ENCODE results near the gene PSTPIP1.

The PSTPIP1 gene

DNA sequence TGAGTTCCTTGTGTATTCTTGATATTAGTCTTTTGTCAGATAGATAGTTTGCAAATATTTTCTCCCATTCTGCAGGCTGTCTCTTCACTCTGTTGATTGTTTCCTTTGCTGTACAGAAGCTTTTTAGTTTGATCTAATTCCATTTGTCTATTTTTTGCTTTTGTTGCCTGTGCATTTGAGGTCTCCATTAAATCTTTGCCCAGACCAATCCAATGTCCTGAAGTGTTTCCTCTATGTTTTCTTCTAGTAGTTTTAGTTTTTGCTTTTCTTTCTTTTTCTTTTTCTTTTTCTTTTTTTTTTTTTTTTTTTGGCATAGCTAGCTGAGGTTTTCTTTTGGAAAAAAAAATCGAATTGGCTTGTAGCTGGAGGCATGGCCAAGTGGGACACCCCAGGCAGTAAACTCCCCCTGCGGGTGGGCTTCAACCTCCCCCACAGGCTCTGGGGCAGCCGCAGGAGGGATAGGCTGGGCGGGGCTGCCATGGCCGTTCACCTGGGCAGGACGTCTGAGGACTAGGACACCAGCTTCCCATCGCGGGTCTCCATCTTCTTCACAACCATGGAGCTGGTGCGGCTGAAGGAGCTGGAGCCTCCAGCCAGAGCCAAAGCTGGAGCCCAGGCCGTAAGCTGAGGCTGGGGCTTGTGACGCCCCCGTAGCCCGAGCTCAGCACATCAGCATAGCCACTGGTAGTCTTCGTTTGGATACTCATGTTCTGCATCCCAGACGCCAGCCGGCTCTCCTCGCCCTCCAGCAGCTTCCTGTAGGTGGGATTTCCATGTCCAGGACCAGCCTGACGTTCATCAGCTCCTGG, 16.2 kb upstream of the PSTPIP1 start:
- TF ChIP-seq, protein P1, sequence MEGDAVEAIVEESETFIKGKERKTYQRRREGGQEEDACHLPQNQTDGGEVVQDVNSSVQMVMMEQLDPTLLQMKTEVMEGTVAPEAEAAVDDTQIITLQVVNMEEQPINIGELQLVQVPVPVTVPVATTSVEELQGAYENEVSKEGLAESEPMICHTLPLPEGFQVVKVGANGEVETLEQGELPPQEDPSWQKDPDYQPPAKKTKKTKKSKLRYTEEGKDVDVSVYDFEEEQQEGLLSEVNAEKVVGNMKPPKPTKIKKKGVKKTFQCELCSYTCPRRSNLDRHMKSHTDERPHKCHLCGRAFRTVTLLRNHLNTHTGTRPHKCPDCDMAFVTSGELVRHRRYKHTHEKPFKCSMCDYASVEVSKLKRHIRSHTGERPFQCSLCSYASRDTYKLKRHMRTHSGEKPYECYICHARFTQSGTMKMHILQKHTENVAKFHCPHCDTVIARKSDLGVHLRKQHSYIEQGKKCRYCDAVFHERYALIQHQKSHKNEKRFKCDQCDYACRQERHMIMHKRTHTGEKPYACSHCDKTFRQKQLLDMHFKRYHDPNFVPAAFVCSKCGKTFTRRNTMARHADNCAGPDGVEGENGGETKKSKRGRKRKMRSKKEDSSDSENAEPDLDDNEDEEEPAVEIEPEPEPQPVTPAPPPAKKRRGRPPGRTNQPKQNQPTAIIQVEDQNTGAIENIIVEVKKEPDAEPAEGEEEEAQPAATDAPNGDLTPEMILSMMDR (IDR thresholded peaks at IDR 0.05; ENCODE audit: extremely low read depth, missing control alignments): no peak
- DNase-seq (ENCODE audit: low spot score): no peak

DNA sequence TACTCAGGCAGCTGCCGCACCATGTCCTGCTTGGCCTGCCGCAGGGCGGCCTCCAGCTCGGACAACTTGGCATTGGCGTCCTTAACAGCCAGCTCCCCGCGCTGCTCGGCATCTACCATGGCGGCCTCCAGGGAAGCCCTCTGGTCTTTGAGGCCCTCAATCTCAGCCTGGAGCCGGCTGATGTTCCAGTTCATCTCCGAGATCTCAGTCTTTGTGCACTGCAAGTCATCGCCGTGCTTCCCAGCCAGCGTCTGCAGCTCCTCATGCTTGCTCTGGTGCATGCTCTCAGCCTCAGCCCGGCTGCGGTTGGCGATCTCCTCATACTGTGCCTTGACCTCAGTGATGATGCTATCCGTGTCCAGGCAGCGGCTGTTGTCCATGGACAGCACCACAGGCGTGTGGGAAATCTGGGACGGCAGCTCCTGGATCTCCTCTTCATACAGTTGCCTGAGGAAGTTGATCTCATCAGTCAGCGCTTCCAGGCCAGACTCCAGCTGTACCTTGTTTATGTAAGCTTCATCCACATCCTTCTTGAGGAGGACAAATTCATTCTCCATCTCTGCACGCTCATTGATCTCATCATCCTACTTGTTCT, 15.5 kb upstream of the PSTPIP1 start:
- TF ChIP-seq, protein P1 (IDR thresholded peaks at IDR 0.05; ENCODE audit: extremely low read depth, missing control alignments): no peak
- DNase-seq (ENCODE audit: low spot score): no peak

DNA sequence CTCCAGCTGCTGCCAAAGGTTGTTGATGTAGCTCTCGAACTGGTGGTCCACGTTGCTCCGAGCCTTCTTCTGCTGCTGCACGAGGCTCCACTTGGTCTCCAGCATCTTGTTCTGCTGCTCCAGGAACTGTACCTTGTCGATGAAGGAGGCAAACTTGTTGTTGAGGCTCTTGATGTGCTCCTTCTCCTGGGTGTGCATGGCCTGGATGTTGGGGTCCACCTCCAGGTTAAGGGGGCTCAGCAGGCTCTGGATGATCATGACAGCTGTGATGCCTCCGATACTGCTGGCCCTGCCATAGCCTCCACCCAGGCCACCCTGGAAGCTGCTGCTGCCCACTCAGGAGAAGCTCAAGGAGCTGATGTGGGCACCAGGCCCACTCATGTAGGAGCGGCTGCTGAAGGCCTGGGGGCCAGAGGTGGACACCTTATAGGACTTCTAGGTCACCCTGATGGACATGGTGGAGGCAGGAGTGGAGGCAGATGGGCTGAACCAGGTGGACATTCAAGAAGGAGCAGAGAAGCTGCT, 14.9 kb upstream of the PSTPIP1 start:
- no peak for DNase-seq (ENCODE audit: low spot score)
- TF ChIP-seq, protein P1 (IDR thresholded peaks at IDR 0.05; ENCODE audit: extremely low read depth, missing control alignments): no peak

DNA sequence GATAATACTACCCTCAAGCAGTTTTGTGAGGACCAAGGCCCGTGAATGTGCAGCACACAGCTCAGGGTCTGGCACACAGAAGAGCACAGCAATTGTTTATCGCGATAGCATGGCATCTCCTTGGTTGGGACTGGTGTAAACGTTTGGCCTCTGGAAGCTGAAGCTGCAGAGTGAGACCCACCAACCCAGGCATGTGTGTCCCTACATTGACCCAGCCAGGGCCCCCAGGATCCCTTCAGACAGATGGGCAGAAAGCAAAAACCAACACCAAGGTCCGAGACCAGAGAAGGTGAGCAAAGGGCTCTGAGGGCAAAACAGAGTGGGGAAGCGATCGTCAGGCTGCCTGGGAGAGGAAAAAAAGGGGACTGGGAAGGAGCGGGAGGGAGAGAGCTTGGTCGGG, 12.6 kb upstream of the PSTPIP1 start:
- no peak for DNase-seq (ENCODE audit: low spot score)
- TF ChIP-seq, protein P1 (IDR thresholded peaks at IDR 0.05; ENCODE audit: extremely low read depth, missing control alignments): no peak

DNA sequence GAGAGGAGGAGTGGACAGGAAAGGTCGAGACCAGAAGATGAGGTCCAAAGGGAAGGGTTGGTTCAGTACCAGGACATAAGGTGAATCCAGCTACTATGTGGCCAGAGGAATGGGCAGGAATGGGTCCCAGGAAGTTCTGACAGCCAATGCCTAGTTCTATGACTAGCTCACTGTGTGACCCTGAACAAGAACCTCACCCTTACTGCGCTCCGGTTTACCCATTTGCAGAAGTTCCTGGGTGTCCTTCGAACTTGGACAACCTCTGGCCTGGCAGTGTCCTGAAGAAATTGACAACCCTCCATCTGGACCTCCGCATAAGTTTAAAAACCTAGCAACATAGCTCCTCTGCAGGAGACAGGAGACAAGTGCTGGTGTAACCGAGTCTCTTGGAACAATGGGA, 12.2 kb upstream of the PSTPIP1 start:
- no peak for DNase-seq (ENCODE audit: low spot score)
- TF ChIP-seq, protein P1 (IDR thresholded peaks at IDR 0.05; ENCODE audit: extremely low read depth, missing control alignments): no peak

DNA sequence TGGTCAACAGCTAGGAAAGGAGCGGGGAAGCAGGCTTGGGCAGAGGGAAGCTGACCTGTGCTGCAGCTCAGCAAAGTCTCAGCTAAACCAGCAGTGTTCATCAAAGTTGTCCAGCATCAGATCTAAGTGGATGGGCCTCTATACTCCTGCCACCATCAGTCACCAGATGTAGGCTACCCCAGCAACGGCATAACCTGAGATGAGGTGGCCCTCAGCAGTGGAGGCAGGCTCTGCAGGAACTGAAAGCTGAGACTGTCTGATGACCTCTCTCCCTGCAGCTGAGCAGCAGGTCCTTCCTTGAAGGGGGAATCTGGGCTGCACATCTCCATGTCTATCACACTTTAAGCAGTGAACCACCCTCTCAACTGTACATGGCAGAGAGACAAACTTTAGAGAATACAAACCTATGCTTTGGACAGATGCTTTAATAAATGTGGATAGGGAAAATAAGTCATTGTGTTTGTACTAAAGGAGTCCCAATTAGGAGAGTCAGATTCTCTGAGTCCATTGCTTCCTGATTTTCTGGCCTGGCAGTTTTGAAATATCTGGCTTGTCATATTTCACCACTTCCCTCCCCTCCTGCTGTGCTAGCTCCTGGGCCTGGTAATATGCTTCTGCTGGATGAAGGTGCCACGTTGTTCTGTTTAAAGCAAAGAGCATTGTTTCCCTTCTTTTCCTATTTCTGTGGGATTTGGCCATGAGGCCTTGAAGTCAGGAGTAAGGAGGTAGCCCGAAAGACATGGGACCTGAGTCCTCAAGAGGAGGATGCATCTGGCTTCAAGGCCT, 11.1 kb upstream of the PSTPIP1 start:
- no peak for DNase-seq (ENCODE audit: low spot score)
- TF ChIP-seq, protein P1 (IDR thresholded peaks at IDR 0.05; ENCODE audit: extremely low read depth, missing control alignments): no peak
